ENCODE measurements around the gene LPIN1. TPM values are rescaled to one million over a fixed set of nuclear protein-coding genes. Genes with fewer than 3 reads are reported as not detected.

Gene LPIN1
- total and polyA plus RNA-seq, 2 of the 8 experiments (the other 6 are each of a cell fraction or from before 2014, with no cell fraction given) = 4.3 to 9.8 TPM

DNA sequence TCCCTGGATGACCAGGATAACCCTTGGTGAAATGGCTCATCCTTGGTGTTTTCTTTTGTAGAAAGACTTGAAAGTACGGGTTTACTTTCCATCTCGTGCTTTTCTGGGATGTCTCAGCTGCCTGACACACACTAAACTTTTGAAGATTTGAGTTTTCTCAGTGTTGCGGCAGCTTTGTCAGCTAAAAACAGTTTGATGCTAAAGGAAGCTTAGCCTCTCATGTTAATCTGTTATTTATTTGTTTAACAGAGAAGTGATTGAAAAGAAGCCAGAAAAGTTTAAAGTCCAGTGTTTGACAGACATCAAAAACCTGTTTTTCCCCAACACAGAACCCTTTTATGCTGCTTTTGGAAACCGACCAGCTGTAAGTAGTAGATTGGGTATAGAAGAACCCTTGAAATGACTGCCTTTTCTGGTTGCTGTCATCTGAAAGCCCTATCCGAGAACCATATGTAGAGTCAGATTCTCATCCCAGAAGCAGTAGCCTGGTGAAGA lies 72.8 kb downstream of the LPIN1 start:
- H3K4ac ChIP-seq (replicated peaks; ENCODE audit: insufficient read length, low read depth, low read length) = peak overlapping the region; percentile 40
- H3K4me1 ChIP-seq (replicated peaks in 1 of 4; ENCODE audit: control insufficient read depth in 3 of 4, insufficient read depth in 4 of 4, low read length in 3 of 4) = no peaks in the 10 kb centered on the region
- TF ChIP-seq KDM5A (IDR thresholded peaks at IDR 0.05; ENCODE audit: low read length) (no peak), RFX5 (IDR thresholded peaks at IDR 0.05; ENCODE audit: borderline replicate concordance, low read depth, low read length) (no peak), SP2 (IDR thresholded peaks at IDR 0.05; ENCODE audit: low read length) (no peak), POLR2AphosphoS5 (IDR thresholded peaks at IDR 0.05; ENCODE audit: low read depth, low read length) (no peak)
- TF ChIP-seq, protein P1, sequence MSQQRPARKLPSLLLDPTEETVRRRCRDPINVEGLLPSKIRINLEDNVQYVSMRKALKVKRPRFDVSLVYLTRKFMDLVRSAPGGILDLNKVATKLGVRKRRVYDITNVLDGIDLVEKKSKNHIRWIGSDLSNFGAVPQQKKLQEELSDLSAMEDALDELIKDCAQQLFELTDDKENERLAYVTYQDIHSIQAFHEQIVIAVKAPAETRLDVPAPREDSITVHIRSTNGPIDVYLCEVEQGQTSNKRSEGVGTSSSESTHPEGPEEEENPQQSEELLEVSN (IDR thresholded peaks at IDR 0.05) = no peak
- H3K9me3 ChIP-seq (ENCODE audit: insufficient read depth in 2 of 2, low read depth in 1 of 2, low read length in 1 of 2) = no peaks in the 10 kb centered on the region
- no peaks in the 10 kb centered on the region for H4K20me1 ChIP-seq (replicated peaks in 1 of 2; ENCODE audit: control insufficient read depth in 1 of 2, insufficient read depth in 2 of 2, low read length in 2 of 2)
- no peak overlapping the region for H2BK12ac ChIP-seq (ENCODE audit: low read depth, low read length)
- H3K27me3 ChIP-seq (replicated peaks in 1 of 4; ENCODE audit: control insufficient read depth in 3 of 4, extremely low read depth in 1 of 4, insufficient read depth in 3 of 4, low read length in 3 of 4) = no peaks in the 10 kb centered on the region
- no peak overlapping the region for H2BK15ac ChIP-seq (ENCODE audit: low read length)
- no peak overlapping the region for H3K4me2 ChIP-seq (ENCODE audit: insufficient read depth in 1 of 2, low read depth in 2 of 2, low read length in 2 of 2)
- CTCF ChIA-PET (ENCODE audit: partially characterized antibody) = interaction anchor here (0.7 to 1.6 kb wide), 2 partner anchors 10 to 81 kb away, joined by 3 to 8 read pairs; no protein-coding TSS in a partner anchor
- H3K4me3 ChIP-seq (ENCODE audit: extremely low read depth in 1 of 4, insufficient read depth in 2 of 4, low read depth in 3 of 4, low read length in 4 of 4) = no peak overlapping the region
- no peaks in the 10 kb centered on the region for H3K79me1 ChIP-seq (ENCODE audit: low read depth, low read length)
- H3K23me2 ChIP-seq (ENCODE audit: low read depth, low read length) = no peaks in the 10 kb centered on the region; the same call in 1 of the 2 replicates
- H3K9ac ChIP-seq (replicated peaks in 1 of 4; ENCODE audit: extremely low read depth in 1 of 4, low read depth in 3 of 4, low read length in 3 of 4) = no peak overlapping the region
- no peak overlapping the region for H3K27ac ChIP-seq (ENCODE audit: low read depth, low read length)
- H2AK5ac ChIP-seq (ENCODE audit: low read depth, low read length) = no peak overlapping the region
- POLR2A ChIA-PET (ENCODE audit: partially characterized antibody) = no interaction called here
- no peak overlapping the region for H2AFZ ChIP-seq (ENCODE audit: low read length)
- no peak overlapping the region for H3K18ac ChIP-seq (ENCODE audit: extremely low read depth, low read length)
- WGBS, 2 experiments (ENCODE audit: extremely low coverage in 1 of 2, insufficient coverage in 1 of 2, insufficient read length in 1 of 2, insufficient replicate concordance in 2 of 2, low coverage in 1 of 2, low lambda C conversion rate in 2 of 2, missing lambda C conversion rate in 1 of 2) = 92% methylated on average over 5 of the region's 5 CpGs; no CpG with 5 or more reads in 1 of the 2 experiments
- no peak overlapping the region for H2BK120ac ChIP-seq (replicated peaks; ENCODE audit: low read depth, low read length)
- no peak overlapping the region for H2BK5ac ChIP-seq (ENCODE audit: low read depth, low read length)
- no peak overlapping the region for H4K91ac ChIP-seq (replicated peaks; ENCODE audit: insufficient read length, low read length)
- H3K23ac ChIP-seq (ENCODE audit: insufficient read length) = no peak overlapping the region
- H2BK20ac ChIP-seq (ENCODE audit: low read length) = no peak overlapping the region
- H4K8ac ChIP-seq (ENCODE audit: extremely low read depth, insufficient read depth, low read length) = no peak overlapping the region
- no peaks in the 10 kb centered on the region for H3K79me2 ChIP-seq (ENCODE audit: control insufficient read depth in 1 of 2, insufficient read depth in 2 of 2, low read length in 2 of 2)
- no peak overlapping the region for H3K56ac ChIP-seq (replicated peaks; ENCODE audit: insufficient read length, low read depth, low read length)
- H4K5ac ChIP-seq (ENCODE audit: insufficient read length, low read depth, low read length) = no peak overlapping the region
- DNase-seq (ENCODE audit: low read depth in 1 of 2, low spot score in 2 of 2) = no peak
- H3K14ac ChIP-seq (ENCODE audit: insufficient read length) = no peak overlapping the region
- H3K36me3 ChIP-seq (ENCODE audit: control insufficient read depth in 2 of 4, insufficient read depth in 4 of 4, low read length in 3 of 4) = peaks cover 0 to 3% (median 0%) of the 10 kb centered on the region in 4 experiments; a peak in 3 of 8 replicates
- no peak for FAIRE-seq

All from H1 (cell line).